HG02759 (cell line): ENCODE measurements around the gene SLC9A5.

Source experiments
- ATAC-seq: cut with Tn5 transposase; IDR thresholded peaks from one replicate; pipeline ENCODE4 v1.9.1; 2021; ENCODE audit warnings: mild to moderate bottlenecking, moderate library complexity; ENCODE audit not compliant: unreplicated experiment

SLC9A5 gene

DNA sequence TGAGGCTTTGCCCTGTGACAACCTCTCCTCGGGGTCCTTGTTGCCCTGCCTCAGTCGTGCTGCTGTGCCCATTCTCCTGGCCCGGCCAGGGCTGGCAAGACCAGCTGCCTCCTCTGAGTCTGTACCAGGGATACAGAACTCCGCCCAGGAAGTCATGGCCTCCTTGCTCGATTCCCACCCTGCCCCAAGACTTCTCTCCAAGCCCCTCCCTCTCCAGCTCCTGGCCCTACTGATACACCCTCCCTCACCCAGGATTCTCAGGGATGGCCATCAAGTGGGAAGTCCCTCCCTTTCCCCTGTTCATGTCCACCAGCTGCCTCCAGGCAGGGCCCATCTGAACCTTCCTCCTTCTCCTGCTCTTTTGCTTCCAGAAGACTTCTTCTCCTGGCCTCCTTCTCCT is 33.1 kb upstream of the SLC9A5 start:
- no peak for ATAC-seq

DNA sequence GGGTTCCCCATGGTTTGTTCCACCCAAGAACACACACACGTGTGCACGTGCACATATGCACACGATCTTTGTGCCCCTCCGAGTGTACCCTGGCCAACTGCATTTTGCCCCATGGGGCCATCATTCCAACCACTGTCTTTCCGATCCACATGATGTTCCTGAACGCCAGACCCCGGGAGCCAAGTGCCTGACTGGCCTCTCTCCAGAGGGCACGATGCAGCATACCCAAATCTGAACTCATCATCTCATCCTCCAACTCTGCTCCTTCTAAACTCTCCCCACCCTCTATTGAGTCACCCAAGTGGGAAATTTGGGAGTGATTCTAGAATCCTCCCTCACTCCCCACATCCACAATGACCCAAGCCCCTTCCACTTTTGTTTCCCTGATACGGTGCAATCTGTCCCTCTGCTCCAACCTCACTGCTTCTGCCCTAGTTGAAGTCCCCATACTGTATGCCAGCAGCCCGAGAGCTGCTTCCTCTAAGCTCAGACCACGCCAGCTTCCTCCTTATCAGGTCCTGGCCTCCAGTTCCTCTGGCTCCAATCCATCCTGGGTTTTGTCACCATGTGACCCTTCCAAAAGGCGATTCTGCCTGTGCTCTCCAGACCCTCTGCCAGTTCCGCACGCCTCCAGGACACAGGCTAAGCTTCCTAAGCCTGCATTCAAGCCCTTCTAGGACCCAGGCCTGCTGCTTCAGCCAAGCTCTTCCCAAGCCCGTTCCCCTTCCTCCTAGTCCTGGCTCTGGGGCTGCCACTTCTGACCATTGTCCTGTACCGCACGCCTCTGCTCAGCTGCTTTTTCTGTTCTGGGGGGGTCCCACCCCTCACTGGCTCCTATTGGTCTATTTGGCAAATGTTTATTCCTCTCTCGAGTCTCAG is 31.9 kb upstream of the SLC9A5 start:
- no peak for ATAC-seq

DNA sequence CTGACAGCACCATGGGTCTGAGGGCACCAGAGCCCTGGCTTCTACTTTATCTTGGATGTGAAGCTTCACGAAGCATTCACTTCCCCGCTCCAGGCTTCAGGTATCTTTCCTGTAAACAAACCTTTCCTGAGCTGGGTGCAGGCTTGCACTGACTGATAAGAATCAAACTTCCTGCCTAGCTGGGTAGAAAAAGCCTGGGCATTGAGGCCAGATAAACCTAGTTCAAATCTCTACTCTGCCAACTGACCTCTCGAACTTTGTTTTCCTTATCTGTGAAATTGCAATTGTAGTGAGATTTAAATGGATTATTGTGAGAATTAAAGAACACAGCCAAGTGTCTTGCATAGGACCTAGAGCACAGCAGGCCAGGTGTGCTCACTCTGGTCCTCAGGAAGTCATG is 24.8 kb upstream of the SLC9A5 start:
- no peak for ATAC-seq

DNA sequence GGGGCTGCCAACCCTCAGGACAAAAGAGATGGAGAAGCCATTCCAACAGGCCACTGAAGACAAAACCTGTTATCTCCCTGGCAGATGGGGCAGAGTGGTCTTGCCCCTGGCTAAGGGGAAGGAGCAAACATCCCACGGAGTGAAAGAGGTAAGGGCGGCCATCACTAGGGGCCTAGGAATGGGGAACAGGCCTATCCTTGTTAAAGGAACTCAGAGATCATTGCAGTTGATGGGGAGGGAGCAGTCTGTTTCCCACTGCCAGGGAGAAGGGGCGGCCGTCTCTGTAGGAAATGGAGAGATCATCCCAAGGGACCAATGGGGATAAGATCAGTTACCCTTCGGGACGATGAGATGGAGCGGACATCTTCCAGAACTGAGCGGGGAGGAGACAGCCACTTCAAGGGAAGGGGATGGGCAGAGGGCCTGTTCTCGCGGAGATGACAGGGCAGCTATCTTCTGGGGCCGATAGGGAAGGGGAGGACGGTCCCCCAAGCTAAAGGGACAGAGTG is 22.4 kb upstream of the SLC9A5 start:
- no peak for ATAC-seq

DNA sequence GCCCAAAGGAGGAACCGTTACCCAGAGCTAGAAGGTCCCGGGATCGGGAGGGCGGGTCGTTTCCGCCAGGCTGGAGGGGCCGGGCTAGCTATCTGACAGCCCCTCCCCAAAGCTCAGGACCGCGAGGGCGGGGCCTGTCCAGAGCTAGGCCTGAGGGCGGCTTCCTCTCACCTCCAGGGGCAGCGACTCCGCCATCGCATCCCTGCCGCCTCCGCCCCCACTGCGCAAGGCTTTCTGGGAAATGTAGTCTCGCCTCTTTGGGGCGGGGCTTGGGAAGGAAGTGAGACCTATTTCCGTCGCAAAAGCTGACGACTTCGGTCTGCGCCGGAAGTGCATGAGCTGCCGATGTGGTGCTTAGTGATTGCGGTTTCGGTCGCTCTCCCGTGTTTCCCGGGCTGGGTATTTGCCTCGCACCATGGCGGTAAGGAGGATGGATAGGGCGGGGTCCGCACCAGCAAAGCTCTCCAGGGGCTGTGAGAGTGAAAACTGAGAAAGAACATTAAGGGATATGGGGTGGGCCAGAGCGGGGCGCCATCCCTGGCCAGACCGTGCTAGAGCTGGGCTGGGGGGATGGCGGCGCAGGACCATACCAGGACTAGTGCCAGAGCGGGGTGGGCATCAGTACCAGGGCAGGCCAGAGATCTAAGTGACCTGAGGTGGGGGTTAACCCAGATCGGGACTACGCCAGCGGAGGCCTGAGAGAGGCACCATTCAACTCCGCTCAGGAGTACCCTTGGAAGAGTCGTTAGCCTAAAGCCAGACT is 21.8 kb upstream of the SLC9A5 start, which contains the start of gene TMEM208:
TSS of gene TMEM208 (plus strand) at position 327 of the 763 bp plus-strand sequence. CDS start at position 416, 89 bp downstream.
- peak; percentile 97 for ATAC-seq

DNA sequence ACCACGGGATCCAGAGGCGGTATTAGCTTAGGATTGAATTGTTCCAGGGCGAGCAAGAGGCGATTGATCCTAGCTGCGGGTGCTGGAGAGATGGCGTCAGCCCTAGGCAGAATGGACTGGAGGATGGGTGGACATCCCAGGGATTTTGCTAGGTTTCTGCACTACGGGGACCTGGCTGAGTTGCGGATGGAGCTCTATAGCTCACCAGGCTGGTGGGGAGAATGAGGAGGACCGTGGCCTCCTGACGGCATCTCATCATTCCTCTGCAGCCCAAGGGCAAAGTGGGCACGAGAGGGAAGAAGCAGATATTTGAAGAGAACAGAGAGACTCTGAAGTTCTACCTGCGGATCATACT is 21.2 kb upstream of the SLC9A5 start:
- no peak for ATAC-seq

DNA sequence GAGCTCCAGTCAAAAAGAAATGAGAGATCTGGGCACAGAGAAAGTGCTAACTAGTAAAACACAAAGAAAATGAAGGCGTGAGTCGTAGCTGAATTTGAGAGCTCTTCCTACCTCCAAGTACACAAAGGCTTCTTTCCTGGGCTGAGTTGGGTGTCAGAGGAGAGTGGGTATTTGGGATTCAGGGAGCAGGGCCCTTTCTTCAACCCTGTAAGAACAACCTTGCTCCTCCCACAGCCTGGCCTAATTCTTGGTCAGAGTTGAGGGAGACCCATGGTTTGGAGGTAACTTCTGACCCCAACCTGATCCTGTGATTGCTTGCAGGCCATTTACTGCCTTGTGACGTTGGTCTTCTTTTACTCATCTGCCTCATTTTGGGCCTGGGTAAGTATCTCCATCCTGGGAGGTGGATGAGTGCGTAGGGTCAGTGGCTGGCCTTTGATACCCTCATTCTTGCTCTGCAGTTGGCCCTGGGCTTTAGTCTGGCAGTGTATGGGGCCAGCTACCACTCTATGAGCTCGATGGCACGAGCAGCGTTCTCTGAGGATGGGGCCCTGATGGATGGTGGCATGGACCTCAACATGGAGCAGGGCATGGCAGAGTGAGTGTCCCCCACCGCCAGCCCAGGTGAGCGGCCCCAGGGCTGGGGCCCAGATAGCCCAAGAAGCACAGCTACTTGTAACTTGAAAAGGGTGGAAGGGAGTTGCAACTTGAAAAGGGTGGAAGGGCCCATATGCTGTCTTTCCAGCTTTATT is 20.6 kb upstream of the SLC9A5 start:
- ATAC-seq: no peak

DNA sequence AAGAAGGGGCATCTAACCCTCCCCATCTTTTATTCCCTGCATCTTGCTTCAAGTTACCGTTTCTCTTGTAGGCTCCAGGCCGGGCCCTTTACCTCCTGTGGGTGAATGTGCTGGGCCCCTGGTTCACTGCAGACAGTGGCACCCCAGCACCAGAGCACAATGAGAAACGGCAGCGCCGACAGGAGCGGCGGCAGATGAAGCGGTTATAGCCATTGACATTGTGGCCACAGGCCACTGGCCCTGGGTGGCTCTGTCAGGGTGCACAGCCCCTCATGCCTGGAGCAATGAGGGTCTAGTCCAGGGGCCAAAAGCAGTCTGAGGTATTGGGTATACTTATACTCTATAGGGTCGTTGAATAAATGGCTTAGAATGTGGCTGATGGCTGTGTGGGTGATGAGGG is 19.9 kb upstream of the SLC9A5 start:
- no peak for ATAC-seq

DNA sequence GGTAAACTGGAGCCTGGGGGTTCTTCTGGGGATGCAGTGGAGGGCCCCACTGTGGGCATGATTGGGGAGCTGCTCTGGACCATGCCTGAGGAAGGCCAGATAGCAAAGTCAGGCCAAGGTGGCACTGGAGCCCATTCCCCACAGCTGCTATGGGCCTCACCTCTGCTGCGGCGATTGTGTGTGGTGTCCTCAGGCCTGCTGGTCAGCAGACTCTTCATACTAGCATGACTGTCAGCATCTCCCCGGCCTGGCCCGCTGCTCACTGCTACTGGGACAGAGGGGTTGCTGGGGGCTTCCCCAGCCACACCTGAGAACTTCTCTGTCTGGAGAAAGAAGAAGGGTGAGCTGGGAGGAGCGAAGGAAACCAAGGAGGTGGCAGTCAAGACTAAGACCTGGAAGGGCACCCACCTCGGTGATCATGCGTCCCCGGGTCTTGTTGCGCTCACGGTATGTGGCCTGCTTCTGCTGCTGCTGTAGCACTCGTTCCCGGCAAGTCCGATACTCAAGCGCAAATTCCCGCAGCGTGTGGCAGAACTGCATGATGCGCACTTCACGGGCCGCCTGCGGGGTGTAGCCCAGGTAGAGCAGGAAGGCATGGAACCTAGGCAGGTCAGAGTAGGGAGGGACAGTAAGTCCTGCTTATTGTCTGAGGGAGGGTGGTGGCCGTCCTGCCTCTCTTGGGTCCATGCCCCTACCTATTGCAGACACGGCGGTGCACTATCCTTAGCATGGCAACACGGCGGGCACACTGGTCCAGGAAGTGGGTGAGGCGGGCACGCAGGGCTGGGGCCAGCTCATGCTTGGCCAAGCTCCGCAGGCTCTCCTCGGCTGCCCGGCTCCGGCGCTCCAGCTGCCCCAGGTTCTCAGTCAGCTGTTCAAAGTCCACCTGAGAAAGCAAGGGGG is 18.6 kb upstream of the SLC9A5 start:
- ATAC-seq: no peak

DNA sequence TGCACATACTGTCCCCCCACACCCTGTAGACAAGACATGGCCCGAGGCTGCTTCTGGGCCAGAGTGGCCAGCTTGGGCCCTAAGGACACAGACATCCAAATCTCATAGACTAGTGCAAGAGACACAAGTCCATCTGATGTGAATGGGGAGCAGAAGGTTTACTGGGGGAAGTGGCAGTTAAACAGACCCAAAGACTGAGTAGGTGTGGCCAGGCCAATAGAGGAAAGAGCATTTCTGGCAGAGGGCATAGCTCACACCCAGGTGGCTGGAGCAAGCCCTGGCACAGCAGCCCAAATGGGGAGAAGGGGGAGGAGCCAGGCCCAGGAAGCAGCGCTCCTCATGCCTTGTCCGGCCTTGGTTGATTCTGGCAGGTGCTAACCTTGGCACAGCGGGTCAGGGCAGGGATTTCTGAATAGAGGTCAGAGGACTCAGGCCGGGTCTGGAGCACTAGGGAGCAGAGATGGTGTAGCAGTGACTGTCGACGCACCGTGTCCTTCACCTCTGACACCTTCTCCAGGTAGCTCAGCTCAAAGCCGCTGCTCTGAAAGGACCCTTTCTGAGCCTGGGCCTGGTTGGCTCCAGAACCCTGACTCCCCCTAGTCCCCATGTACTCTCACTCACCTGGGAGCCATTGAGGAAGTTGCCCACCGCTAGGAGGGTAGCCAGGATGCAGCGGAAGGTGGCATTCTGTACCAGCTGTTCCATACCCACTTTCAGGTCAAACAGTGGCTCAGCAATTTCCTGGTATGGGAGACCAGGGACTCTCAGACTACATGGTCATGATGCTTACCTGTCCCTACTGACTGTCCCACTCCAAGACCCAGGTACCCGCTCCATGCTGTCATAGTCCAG is 17.7 kb upstream of the SLC9A5 start:
- no peak for ATAC-seq

DNA sequence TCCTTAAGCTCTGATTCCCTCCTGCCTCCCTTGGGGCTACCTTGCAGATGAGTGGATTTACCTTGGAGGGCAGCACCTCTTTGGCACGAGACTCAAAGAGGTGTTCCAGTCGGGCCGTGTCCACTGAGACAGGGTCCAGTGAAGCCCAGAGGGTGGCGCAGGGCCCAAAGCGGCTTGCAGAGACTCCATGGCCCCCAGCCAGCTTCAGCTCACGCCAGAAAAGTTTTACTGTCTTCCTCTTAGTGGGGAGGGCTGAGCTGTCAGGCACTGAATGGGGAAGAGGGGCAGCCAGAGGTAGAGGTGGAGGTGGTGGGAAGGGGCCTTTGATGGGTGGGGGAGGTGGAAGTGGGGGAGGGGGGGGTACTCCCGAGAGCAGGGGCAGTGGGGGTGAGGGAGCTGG is 15.2 kb upstream of the SLC9A5 start:
- no peak for ATAC-seq

DNA sequence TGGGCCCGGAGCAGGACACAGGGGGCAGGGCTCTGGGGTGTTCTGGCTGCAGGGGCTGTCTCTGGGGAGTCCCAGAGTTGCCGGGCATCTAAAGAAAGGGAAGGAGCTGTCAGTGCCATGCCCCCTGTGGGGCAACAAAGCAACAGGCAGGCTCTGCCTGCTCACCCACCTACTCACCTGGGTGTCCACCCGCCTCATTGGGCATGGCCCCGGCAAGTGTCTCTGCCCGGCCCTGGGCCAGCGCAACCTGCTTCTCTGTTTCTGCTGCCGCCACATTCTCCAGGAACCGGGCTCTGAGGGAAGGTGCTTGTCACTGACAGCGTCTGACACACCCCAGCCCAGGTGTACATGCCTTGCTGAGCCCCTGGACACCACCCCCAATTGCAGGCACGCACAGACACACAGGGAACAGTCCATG is 14.6 kb upstream of the SLC9A5 start:
- ATAC-seq: no peak

DNA sequence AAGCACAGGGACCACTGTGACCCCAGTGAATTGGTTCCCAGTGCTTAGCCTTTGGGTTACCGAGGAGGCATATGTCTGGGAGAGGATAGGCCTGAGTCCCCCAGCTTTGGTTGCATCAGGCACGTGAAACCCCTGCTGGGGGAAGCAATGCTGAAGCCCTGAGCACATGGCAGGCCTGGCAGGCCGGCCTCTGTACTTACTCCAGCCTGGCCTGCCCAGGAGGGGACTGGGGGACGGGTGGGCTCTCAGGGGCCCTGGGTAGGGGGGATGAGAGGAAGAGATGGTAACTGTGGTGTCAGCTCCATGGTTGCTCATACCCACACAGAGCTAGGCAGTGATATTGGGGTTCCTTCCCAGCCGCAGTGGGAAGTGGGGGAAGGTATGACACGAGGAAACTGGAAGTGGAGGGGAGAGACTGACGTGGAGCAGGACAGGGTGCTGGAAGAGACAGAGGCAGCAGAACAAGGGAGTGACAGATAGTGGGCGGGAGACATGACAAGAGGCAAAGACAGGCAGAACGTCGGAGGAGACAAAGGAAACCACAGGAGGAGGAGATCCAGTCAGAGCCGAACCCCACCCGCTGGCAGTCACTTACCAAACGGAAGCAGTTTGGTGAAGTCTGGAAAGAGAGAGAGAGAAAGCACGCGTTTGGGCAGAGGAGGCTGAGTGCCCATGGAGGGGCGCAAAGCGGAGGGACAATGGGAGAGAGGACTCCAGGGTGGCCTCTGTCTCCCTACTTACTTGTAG is 12.8 kb upstream of the SLC9A5 start:
- ATAC-seq: no peak

DNA sequence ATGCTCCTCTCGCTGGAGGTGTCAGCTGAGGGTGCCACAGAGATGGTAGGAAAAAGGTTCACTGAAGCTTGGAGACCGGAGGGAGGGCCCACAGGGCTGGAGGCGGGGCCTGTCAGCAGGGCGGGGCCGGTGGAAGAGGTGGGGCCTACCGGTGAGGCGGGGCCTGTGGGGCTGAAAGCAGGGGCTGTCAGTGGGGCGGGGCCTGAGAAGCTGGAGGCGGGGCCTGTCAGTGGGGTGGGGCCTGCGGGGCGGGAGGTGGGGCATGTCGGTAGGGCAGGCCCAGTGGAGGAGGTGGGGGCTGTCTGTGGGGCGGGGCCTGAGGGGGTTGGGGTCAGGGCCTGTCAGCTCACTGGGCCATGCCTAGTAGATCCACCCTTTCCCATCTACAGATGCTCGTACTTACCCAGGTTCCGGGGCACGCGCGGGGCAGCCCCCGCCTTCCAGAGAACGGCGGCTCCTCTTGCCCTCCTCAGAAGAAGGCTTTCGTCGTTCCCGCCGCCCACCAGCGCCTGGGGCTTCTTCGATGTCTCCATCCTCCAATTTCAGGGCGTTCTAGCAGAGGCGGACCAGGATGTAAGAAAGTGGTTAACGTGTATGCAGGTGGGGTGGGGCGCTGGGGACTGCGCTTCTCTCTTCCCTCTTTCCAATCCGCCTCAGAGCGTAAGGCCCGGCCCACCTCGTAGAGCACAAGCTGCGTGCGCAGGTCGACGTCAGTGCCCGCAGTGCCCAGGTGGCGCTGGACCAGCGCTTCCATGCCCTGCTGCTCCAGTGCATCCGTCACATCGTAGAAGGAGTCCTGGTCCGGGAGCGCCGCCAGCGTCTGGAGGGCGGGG is 12.0 kb upstream of the SLC9A5 start:
- ATAC-seq: no peak

DNA sequence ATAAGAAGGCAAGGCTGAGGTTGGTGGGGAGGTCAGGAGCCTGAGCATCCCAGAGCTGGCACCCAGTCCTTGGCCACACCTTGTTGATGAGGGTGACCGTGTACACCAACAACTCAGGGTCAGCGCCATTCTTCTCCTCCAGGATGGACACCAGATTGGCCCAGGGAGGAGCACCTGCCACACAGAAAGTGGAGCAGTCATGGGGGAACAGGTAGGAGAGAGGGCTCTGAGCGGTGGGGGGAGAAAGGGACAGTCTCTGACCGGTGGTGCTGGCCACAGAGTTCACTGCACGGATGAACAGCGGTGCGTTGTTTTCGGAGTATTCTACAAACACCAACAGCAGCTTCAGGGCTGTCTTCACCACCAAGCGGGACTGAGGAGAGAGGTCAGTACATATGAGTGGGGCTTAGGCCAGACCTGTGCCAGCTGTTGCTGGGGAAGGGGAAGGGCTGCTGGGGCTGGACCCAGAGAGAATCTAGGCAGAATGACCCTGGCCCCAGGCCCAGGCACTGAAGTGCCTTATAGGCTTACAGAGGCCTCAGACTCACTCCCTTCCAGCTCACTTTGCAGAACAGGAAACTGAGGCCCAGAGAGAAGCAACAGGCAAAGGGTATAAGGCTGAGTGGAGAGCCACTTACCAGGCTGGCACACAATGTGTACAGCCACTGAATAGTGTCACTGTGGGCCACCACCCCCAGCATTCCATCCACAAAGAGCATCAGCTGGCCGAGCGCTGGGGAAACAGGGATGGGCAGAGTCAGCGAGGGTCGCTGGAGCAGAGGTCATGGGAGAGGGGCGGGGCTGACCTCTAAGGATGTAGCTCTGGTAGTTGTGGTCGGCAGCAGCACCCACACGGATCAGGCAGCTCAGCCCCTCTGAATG is 11.1 kb upstream of the SLC9A5 start:
- ATAC-seq: no peak

DNA sequence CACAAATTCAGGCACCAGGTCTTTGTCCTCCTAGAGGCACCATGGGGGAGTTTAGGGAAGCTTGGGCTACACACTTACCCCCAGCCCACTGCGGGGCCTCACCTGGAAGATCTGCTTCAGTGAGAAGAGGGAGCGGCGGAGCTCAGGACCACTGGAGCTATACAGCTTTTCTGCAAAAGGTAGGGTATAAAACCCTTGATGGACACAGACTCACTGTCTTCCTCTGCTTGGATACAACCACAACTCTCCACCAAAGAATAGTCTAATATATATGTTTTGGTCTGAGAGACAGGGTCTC is 10.6 kb upstream of the SLC9A5 start:
- ATAC-seq: no peak
